ENCODE results near the gene RNF115. TPM values are rescaled to one million over a fixed set of nuclear protein-coding genes. Genes with fewer than 3 reads are reported as not detected.

The RNF115 gene
- polyA plus RNA-seq, 1 donor from 2014 or later, result 22.3 TPM

- no peak overlapping the region for H3K9ac ChIP-seq (ENCODE audit: low read length)
Measured at GRCh38 chr1:145796753-145797152, 27.1 kb downstream of the RNF115 start.

GRCh38 chr1:145795257-145795881 lies 28.5 kb downstream of the RNF115 start:
- H3K27me3 ChIP-seq (ENCODE audit: insufficient read depth, low read depth, low read length), result no peaks in the 10 kb centered on the region
- H3K36me3 ChIP-seq (ENCODE audit: insufficient read depth, low read length), result no peaks in the 10 kb centered on the region
- H4K20me1 ChIP-seq (ENCODE audit: insufficient read depth), result no peaks in the 10 kb centered on the region
- no peak overlapping the region for H3K9ac ChIP-seq (ENCODE audit: low read length)
- H3K27ac ChIP-seq (ENCODE audit: low read length), result no peak overlapping the region
- no peak overlapping the region for H3K4me3 ChIP-seq (ENCODE audit: low read length)
- peaks cover 6% of the 10 kb centered on the region for H3K79me2 ChIP-seq (replicated peaks; ENCODE audit: insufficient read depth, low read length)
- H2AFZ ChIP-seq (ENCODE audit: low read depth, low read length), result no peak overlapping the region
- no peaks in the 10 kb centered on the region for H3K9me2 ChIP-seq (ENCODE audit: insufficient read depth, low read length)
- H3F3A ChIP-seq (ENCODE audit: insufficient read depth, low read length, poor library complexity, severe bottlenecking), result no peaks in the 10 kb centered on the region
- no peak overlapping the region for H3K4me2 ChIP-seq (ENCODE audit: low read length)
- no peaks in the 10 kb centered on the region for H3K9me3 ChIP-seq (ENCODE audit: low read length)
- TF ChIP-seq POLR2AphosphoS5 (IDR thresholded peaks at IDR 0.05), result no peak
- no peak for TF ChIP-seq TAF1 (IDR thresholded peaks at IDR 0.05; ENCODE audit: low read depth)
- no peak for TF ChIP-seq CTCF (IDR thresholded peaks at IDR 0.05; ENCODE audit: poor library complexity, severe bottlenecking)
- TF ChIP-seq SMC3 (conservative IDR thresholded peaks at IDR 0.05; ENCODE audit: poor library complexity), result no peak
- no peak for TF ChIP-seq EP300 (conservative IDR thresholded peaks at IDR 0.05; ENCODE audit: poor library complexity, severe bottlenecking)
- TF ChIP-seq EZH2 (IDR thresholded peaks at IDR 0.05; ENCODE audit: borderline replicate concordance, insufficient read depth, low read length, poor library complexity, severe bottlenecking), result no peak
- TF ChIP-seq RAD21 (conservative IDR thresholded peaks at IDR 0.05), result no peak

More at GRCh38 chr1:145796753-145797152, 27.1 kb downstream of the RNF115 start:
- Histone ChIP-seq H3K36me3 (ENCODE audit: insufficient read depth, low read length) (no peaks in the 10 kb centered on the region), H3F3A (ENCODE audit: insufficient read depth, low read length, poor library complexity, severe bottlenecking) (no peaks in the 10 kb centered on the region), H2AFZ (ENCODE audit: low read depth, low read length) (no peak overlapping the region), H3K27ac (ENCODE audit: low read length) (no peak overlapping the region), H3K4me3 (ENCODE audit: low read length) (no peak overlapping the region), H4K20me1 (ENCODE audit: insufficient read depth) (no peaks in the 10 kb centered on the region), H3K4me2 (ENCODE audit: low read length) (no peak overlapping the region), H3K9me3 (ENCODE audit: low read length) (no peaks in the 10 kb centered on the region), H3K9me2 (ENCODE audit: insufficient read depth, low read length) (no peaks in the 10 kb centered on the region), H3K27me3 (ENCODE audit: insufficient read depth, low read depth, low read length) (no peaks in the 10 kb centered on the region), H3K79me2 (replicated peaks; ENCODE audit: insufficient read depth, low read length) (peaks cover 6% of the 10 kb centered on the region)
- TF ChIP-seq REST (IDR thresholded peaks at IDR 0.05; ENCODE audit: borderline replicate concordance) (no peak), POLR2AphosphoS5 (IDR thresholded peaks at IDR 0.05) (no peak), SMC3 (conservative IDR thresholded peaks at IDR 0.05; ENCODE audit: poor library complexity) (no peak), MXI1 (conservative IDR thresholded peaks at IDR 0.05; ENCODE audit: poor library complexity, severe bottlenecking) (no peak), RAD21 (conservative IDR thresholded peaks at IDR 0.05) (no peak), TAF1 (IDR thresholded peaks at IDR 0.05; ENCODE audit: low read depth) (no peak), EZH2 (IDR thresholded peaks at IDR 0.05; ENCODE audit: borderline replicate concordance, insufficient read depth, low read length, poor library complexity, severe bottlenecking) (no peak), EP300 (conservative IDR thresholded peaks at IDR 0.05; ENCODE audit: poor library complexity, severe bottlenecking) (no peak), CTCF (IDR thresholded peaks at IDR 0.05; ENCODE audit: poor library complexity, severe bottlenecking) (no peak)

Measured in neural cell (in vitro differentiated cells).